CD4-positive, CD25-positive, alpha-beta regulatory T cell (primary cell): ENCODE measurements around the gene KLHL21. TPM values are rescaled to one million over a fixed set of nuclear protein-coding genes. Genes with fewer than 3 reads are reported as not detected.

ENCODE experiments used
- ATAC-seq, 2 donors: fragments of 150-1000 bp; cut with Tn5 transposase; one replicate each; pipeline ENCODE4 v1.10.0; 2021; ENCODE audit warnings: low read depth in 2 of 2, moderate number of reproducible peaks in 2 of 2, moderate library complexity in 1 of 2
- DNase-seq, 3 donors: peaks; one replicate each; pipeline versions ENCODE4 v3.0.0 to v3.0.0-alpha.2; 2012 to 2022; ENCODE audit warnings: mixed read lengths in 1 of 3
- H3K27ac ChIP-seq: one replicate; pipeline ENCODE4 v1.7.0; 2013; ENCODE audit warnings: mild to moderate bottlenecking, low read length; ENCODE audit not compliant: insufficient read depth, poor library complexity, severe bottlenecking
- H3K27me3 ChIP-seq: one replicate; pipeline ENCODE4 v1.7.0; 2013; ENCODE audit warnings: low read length; ENCODE audit not compliant: control insufficient read depth, insufficient read depth
- H3K36me3 ChIP-seq: one replicate; pipeline ENCODE4 v1.7.0; 2013; ENCODE audit warnings: mild to moderate bottlenecking, low read length, moderate library complexity; ENCODE audit not compliant: control insufficient read depth, insufficient read depth
- H3K4me1 ChIP-seq: 2 replicates; pipeline ENCODE4 v1.7.0; 2013; ENCODE audit warnings: mild to moderate bottlenecking, low read length; ENCODE audit not compliant: insufficient read depth, control insufficient read depth, poor library complexity, severe bottlenecking
- H3K4me3 ChIP-seq: one replicate; pipeline ENCODE4 v1.7.0; 2013; ENCODE audit warnings: low read depth, mild to moderate bottlenecking, low read length, moderate library complexity
- H3K9me3 ChIP-seq, 2 experiments: 1 replicate in 1 of 2; 2 replicates in 1 of 2; pipeline ENCODE4 v1.7.0; 2013; ENCODE audit warnings: low read length in 2 of 2, mild to moderate bottlenecking in 1 of 2, moderate library complexity in 1 of 2; ENCODE audit not compliant: control insufficient read depth in 2 of 2
- H3K27ac Mint-ChIP-seq, 3 donors: one replicate each; pipeline ENCODE4 v1.8.0; 2020 to 2022; ENCODE audit warnings: mild to moderate bottlenecking in 3 of 3, mixed read lengths in 3 of 3, moderate library complexity in 2 of 3
- H3K27me3 Mint-ChIP-seq: one replicate; pipeline ENCODE4 v1.8.0; 2022; ENCODE audit warnings: mild to moderate bottlenecking, mixed read lengths
- H3K36me3 Mint-ChIP-seq: one replicate; pipeline ENCODE4 v1.8.0; 2020; ENCODE audit warnings: mixed read lengths
- H3K4me1 Mint-ChIP-seq, 4 donors: one replicate each; pipeline ENCODE4 v1.8.0; 2020 to 2022; ENCODE audit warnings: mixed read lengths in 4 of 4, mild to moderate bottlenecking in 1 of 4
- H3K4me3 Mint-ChIP-seq, 4 donors: one replicate each; pipeline ENCODE4 v1.8.0; 2020 to 2022; ENCODE audit warnings: mild to moderate bottlenecking in 4 of 4, mixed read lengths in 4 of 4, moderate library complexity in 3 of 4
- H3K9me3 Mint-ChIP-seq, 7 donors: one replicate each; pipeline ENCODE4 v1.8.0; 2020 to 2022; ENCODE audit warnings: mixed read lengths in 7 of 7, mild to moderate bottlenecking in 3 of 7, moderate library complexity in 2 of 7
- polyA plus RNA-seq, 4 donors: library from polyadenylated mRNA; unstranded; fragments of 300-500 nt; fragmentation: Illumina TruSeq; gene quantifications; one replicate each; pipeline ENCODE4 v1.2.3, GENCODE V29; 2021
- total RNA-seq: library from RNA; stranded (reverse); gene quantifications from one replicate; pipeline ENCODE4 v1.2.3, GENCODE V29; 2022

Gene KLHL21
- total and polyA plus RNA-seq, 5 donors from 2014 or later: 16.7 to 46.6 (median 29.1) TPM

- Histone ChIP-seq H3K27me3 (no peaks in the 10 kb centered on the region), H3K4me3 (no peak overlapping the region), H3K27ac (no peak overlapping the region), H3K36me3 (peaks cover 35% of the 10 kb centered on the region), H3K9me3 (no peaks in the 10 kb centered on the region), H3K4me1 (peaks cover 14% of the 10 kb centered on the region)
- ATAC-seq (no peak), DNase-seq (no peak)
- Mint-ChIP-seq H3K27me3 (no peaks in the 10 kb centered on the region), H3K9me3 (no peaks in the 10 kb centered on the region), H3K27ac (peak overlapping the region in 1 of 3 donors; percentile 69), H3K4me1 (peaks cover 6 to 30% (median 21%) of the 10 kb centered on the region in 4 donors), H3K4me3 (no peak overlapping the region), H3K36me3 (peaks cover 21% of the 10 kb centered on the region)
Measured at GRCh38 chr1:6630027-6630426, 27.4 kb upstream of the KLHL21 start.

DNA sequence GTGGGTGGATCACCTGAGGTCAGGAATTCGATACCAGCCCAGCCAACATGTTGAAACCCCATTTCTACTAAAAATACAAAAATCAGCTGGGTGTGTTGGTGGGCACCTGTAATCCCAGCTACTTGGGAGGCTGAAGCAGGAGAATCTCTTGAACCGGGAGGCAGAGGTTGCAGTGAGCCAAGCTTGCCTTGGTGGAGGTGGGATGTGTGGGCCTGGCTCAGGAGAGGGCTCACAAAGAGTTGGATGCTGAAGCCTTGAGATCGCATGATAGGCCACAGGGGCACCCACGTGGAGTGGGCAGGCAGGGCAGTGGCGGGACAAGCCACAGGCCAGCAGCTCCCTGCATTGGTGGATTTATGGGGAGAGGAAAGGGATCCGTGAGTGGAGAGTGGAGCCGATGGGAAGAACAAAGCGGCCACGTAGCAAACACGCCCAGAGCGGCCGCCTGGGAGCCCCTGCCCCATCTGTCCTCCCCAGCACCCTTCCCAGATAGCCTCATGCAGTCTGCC, 26.4 kb upstream of the KLHL21 start:
- ATAC-seq: no peak
- H3K9me3 ChIP-seq: no peaks in the 10 kb centered on the region
- Mint-ChIP-seq H3K27ac (no peak overlapping the region), H3K36me3 (peaks cover 18% of the 10 kb centered on the region), H3K27me3 (no peaks in the 10 kb centered on the region), H3K9me3 (no peaks in the 10 kb centered on the region), H3K4me3 (no peak overlapping the region), H3K4me1 (peaks cover 6 to 35% (median 21%) of the 10 kb centered on the region in 4 donors)
- no peak overlapping the region for H3K4me3 ChIP-seq
- peaks cover 31% of the 10 kb centered on the region for H3K36me3 ChIP-seq
- H3K27me3 ChIP-seq: no peaks in the 10 kb centered on the region
- DNase-seq: no peak
- peaks cover 19% of the 10 kb centered on the region for H3K4me1 ChIP-seq
- no peak overlapping the region for H3K27ac ChIP-seq

DNA sequence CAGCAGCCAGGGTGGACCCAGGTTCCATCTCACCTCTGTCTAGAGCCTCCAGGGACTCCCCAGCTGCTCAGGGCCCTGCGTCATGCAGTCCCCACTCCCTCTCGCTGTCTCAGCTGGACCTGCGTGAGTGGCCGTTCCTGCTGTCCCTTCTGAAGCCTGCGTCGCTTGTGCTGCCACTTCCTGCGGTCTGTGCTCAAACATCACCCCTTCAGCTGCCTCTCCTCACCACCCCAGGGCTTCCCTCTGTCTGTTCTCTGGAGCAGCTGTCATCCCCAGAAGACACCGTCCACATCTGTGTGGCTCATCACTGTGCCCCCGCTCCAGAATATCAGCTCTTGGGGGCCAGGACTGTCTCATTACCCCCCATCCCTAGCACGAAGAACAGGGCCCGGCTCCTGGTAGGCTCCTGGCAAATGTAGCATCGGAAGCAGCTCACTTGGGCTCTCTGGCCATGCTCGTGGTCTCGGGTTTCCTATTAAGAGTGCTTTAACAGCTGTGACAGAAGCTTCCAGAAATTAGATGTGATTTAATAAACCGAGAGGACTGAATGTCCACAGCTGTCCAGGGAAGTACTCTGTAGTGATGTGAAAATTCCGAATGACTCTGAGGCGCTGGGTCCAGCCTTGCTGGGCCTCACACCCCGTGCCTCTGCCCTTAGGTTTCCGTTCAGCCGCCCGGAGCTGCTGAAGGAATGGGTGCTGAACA, 25.3 kb upstream of the KLHL21 start:
- no peak for DNase-seq
- H3K36me3 Mint-ChIP-seq: peaks cover 10% of the 10 kb centered on the region
- H3K27me3 Mint-ChIP-seq: peaks cover under 1% of the 10 kb centered on the region
- no peak overlapping the region for H3K4me3 ChIP-seq
- no peak overlapping the region for H3K27ac ChIP-seq
- peak overlapping the region in 2 of 3 donors; percentile 81 to 92 for H3K27ac Mint-ChIP-seq
- no peaks in the 10 kb centered on the region for H3K9me3 Mint-ChIP-seq
- H3K4me1 ChIP-seq: peaks cover 19% of the 10 kb centered on the region
- H3K36me3 ChIP-seq: peaks cover 22% of the 10 kb centered on the region
- peaks cover 6 to 38% (median 21%) of the 10 kb centered on the region in 4 donors for H3K4me1 Mint-ChIP-seq
- H3K4me3 Mint-ChIP-seq: peak overlapping the region; percentile 66 to 94 (median 84)
- H3K27me3 ChIP-seq: no peaks in the 10 kb centered on the region
- ATAC-seq: no peak
- H3K9me3 ChIP-seq: no peaks in the 10 kb centered on the region

DNA sequence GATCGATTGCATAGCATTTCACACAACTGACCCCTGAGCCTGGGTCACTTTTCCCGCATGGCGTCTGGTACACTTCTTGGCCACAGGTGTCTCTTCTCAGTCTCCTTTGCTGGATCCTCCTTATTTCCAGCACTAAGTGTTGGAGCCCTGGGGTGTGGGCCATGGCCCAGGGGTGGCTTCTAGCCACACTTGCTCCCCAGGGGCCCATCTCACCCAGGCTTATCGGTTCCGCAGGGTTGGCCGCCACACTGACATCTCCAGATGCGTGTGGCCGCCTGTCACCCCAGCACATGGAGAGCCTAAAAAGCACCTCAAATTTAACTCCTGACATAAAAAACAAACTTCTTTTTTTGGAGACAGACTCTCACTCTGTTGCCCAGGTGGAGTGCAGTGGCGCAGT, 24.4 kb upstream of the KLHL21 start:
- Mint-ChIP-seq H3K27ac (peak overlapping the region in 1 of 3 donors; percentile 92), H3K27me3 (peaks cover 4% of the 10 kb centered on the region), H3K4me1 (peaks cover 6 to 38% (median 21%) of the 10 kb centered on the region in 4 donors), H3K36me3 (peaks cover 16% of the 10 kb centered on the region), H3K9me3 (no peaks in the 10 kb centered on the region), H3K4me3 (peak overlapping the region; percentile 88 to 94 (median 94))
- Histone ChIP-seq H3K4me1 (peaks cover 19% of the 10 kb centered on the region), H3K36me3 (peaks cover 14% of the 10 kb centered on the region), H3K27ac (no peak overlapping the region), H3K4me3 (no peak overlapping the region), H3K27me3 (no peaks in the 10 kb centered on the region), H3K9me3 (no peaks in the 10 kb centered on the region)
- no peak for DNase-seq
- no peak for ATAC-seq

DNA sequence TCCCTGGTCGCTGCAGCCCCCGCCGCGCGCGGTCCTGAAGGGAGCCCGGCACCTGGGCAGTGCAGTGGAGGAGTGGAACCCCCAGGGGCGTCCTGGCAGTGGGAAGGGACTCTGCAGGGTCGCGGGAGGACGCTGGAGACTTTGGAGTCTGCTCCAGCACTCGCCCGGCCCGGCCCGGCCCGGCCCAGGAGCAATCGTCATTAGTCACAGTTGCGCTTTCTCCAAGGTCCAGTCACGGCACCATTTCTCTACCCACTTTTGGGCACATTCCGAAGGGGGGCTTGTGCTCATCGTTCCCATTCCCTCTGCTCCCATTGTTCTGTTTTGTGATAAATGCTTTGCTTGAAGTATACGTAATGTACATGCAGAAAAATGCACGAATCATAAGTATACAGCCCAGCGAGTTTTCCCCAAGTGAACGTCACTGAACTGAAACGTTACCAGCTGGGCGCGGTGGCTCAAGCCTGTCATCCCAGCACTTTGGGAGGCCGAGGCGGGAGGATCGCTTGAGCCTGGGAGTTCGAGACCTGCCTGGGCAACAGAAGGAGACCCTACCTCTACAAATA, 23.0 kb upstream of the KLHL21 start:
- Histone ChIP-seq H3K4me1 (peaks cover 19% of the 10 kb centered on the region), H3K27me3 (no peaks in the 10 kb centered on the region), H3K27ac (peak overlapping the region; percentile 69), H3K4me3 (peak overlapping the region; percentile 87), H3K9me3 (no peaks in the 10 kb centered on the region), H3K36me3 (peaks cover 26% of the 10 kb centered on the region)
- peak overlapping the region; percentile 88 to 94 (median 94) for H3K4me3 Mint-ChIP-seq
- peaks cover 4% of the 10 kb centered on the region for H3K27me3 Mint-ChIP-seq
- H3K27ac Mint-ChIP-seq: peak overlapping the region in 2 of 3 donors; percentile 75 to 88
- peaks cover 6 to 38% (median 21%) of the 10 kb centered on the region in 4 donors for H3K4me1 Mint-ChIP-seq
- H3K36me3 Mint-ChIP-seq: peaks cover 19% of the 10 kb centered on the region
- H3K9me3 Mint-ChIP-seq: no peaks in the 10 kb centered on the region
- ATAC-seq (peak in 1 of 2 donors; percentile 13), DNase-seq (peak in 1 of 3 donors; percentile 34)

DNA sequence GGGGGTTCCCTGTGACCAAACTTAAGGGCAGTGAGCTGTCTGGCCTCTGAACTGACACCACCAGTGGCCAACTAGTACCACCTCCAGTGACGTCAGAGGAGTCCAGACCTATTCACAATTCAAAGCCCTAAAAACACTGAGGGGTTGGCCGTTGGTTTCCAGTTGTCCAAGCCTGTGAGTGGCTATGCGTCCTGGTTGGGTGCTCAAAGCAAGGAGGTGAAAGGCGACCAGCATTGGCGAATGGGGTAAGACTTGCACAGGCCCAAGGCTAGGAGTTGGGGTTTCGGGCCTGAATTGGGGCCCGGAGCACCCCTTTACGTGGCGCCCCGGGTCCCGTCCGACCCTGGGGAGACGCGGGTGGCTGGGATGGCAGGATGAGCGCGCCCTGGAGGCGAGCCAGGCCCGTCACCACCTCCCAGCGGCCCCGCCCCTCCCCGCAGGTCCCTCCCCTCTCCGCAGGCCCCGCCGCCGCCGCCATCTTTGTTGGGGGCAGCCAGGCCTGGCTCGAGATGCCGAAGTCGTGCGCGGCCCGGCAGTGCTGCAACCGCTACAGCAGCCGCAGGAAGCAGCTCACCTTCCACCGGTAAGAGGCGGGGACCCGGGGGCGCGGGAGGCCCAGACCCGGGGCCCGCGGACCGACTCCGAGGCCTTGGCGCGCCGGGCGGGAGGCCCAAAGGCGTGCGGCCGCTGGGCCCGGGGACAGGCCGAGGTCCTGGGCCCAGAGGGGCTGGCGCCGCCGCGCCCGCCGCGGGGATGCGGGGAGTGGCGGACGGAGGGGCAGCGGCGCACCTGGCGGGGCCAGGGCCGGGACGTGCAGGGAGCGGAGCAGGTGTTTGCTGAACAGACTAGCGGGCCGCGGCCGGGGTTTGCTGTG, 22.3 kb upstream of the KLHL21 start, which contains the start of gene THAP3:
Gene THAP3, plus strand, starts transcription at position 159 of the 874 bp plus-strand sequence. Its CDS starts 351 bp downstream, at position 510.
- Mint-ChIP-seq H3K36me3 (peaks cover 15% of the 10 kb centered on the region), H3K4me3 (peak within 1 kb of the TSS; percentile 88 to 94 (median 94)), H3K27me3 (peaks cover 4% of the 10 kb centered on the region), H3K27ac (peak within 1 kb of the TSS; percentile 75 to 88 (median 85)), H3K4me1 (peaks cover 6 to 37% (median 21%) of the 10 kb centered on the region in 4 donors), H3K9me3 (no peaks in the 10 kb centered on the region)
- Histone ChIP-seq H3K36me3 (peaks cover 27% of the 10 kb centered on the region), H3K27ac (peak within 1 kb of the TSS; percentile 69), H3K4me1 (peaks cover 19% of the 10 kb centered on the region), H3K27me3 (no peaks in the 10 kb centered on the region), H3K9me3 (no peaks in the 10 kb centered on the region), H3K4me3 (peak within 1 kb of the TSS; percentile 87)
- peak; percentile 96 to 97 for ATAC-seq
- peak; percentile 86 to 91 (median 86) for DNase-seq

DNA sequence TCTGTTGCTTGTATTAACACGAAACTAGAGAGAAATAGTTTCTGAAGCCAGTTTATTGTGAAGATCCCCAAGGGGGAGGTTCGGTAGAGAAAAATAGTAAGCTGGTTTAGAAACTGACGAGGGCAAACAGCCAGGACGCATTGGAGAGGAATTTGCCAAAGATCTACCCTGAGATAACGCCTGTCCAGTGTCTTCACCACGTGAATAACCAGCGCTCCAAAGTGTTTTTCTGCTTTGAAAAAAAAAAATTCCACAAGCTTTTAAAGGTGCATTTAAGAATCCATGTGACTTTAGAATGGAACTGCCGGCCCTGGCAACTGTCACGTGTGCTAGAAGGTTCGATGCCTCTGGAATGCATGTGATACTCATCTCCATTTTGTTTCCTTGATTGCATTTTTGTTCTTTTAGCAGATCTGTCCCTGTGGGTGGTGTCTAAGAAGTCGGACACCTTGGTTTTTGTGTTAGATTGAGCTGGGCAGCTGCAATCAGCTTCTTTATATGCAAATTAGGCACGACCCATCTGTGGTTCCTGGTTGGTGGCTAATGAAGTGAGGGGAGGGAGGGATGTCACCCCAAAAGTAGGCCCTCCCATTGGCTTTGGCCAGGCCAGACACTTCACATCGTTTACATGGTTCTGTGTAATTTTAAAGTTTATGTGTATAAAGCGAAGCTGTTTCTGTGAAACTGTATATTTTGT, 20.7 kb upstream of the KLHL21 start:
- H3K4me3 ChIP-seq: no peak overlapping the region
- no peak for DNase-seq
- peaks cover 16% of the 10 kb centered on the region for H3K4me1 ChIP-seq
- peaks cover 10% of the 10 kb centered on the region for H3K36me3 Mint-ChIP-seq
- peaks cover 23% of the 10 kb centered on the region for H3K36me3 ChIP-seq
- no peak for ATAC-seq
- H3K9me3 Mint-ChIP-seq: no peaks in the 10 kb centered on the region
- no peaks in the 10 kb centered on the region for H3K9me3 ChIP-seq
- no peak overlapping the region for H3K27ac Mint-ChIP-seq
- H3K27ac ChIP-seq: no peak overlapping the region
- peak overlapping the region in 3 of 4 donors; percentile 26 to 94 (median 47) for H3K4me3 Mint-ChIP-seq
- no peaks in the 10 kb centered on the region for H3K27me3 ChIP-seq
- H3K27me3 Mint-ChIP-seq: peaks cover 4% of the 10 kb centered on the region
- H3K4me1 Mint-ChIP-seq: peaks cover 6 to 31% (median 19%) of the 10 kb centered on the region in 4 donors
